H1 (cell line): ENCODE data around the gene ARRDC2. TPM values are rescaled to one million over a fixed set of nuclear protein-coding genes. Genes with fewer than 3 reads are reported as not detected.

Experiments
- CTCF ChIA-PET: fragments of 300-600 bp; sonication (Branson Sonifier 250); formaldehyde crosslinking; loops from one replicate; lab custom pipeline; 2021; ENCODE audit not compliant: partially characterized antibody; lab: Charles Lee
- POLR2A ChIA-PET: fragments of 300-600 bp; sonication (Branson Sonifier 250); formaldehyde crosslinking; loops from one replicate; lab custom pipeline; 2021; ENCODE audit warnings: inconsistent platforms; ENCODE audit not compliant: partially characterized antibody; lab: Charles Lee
- DNase-seq, 2 experiments: peaks; one replicate each; pipeline versions ENCODE4 v3.0.0 to v3.0.0-alpha.2; 2010 to 2022; ENCODE audit warnings: low spot score in 2 of 2, low read depth in 1 of 2, mixed read lengths in 1 of 2
- FAIRE-seq: peaks from 2 replicates; lab custom pipeline; 2011; peaks lifted over from hg19 to GRCh38; lab: Jason Lieb, UNC
- H2AFZ ChIP-seq: 2 replicates; pipeline ENCODE4 v1.8.1; 2012; ENCODE audit warnings: low read length, inconsistent platforms
- H2AK5ac ChIP-seq: 2 replicates; pipeline ENCODE4 v1.6.1; 2013; ENCODE audit warnings: low read depth, low read length
- H2BK120ac ChIP-seq: replicated peaks from 2 replicates; pipeline ENCODE3; 2013; ENCODE audit warnings: low read depth, low read length, inconsistent platforms
- H2BK12ac ChIP-seq: 2 replicates; pipeline ENCODE4 v1.6.1; 2013; ENCODE audit warnings: low read depth, low read length
- H2BK15ac ChIP-seq: 2 replicates; pipeline ENCODE4 v1.6.1; 2013; ENCODE audit warnings: low read length
- H2BK20ac ChIP-seq: 2 replicates; pipeline ENCODE4 v1.6.1; 2013; ENCODE audit warnings: low read length
- H2BK5ac ChIP-seq: 2 replicates; pipeline ENCODE4 v1.6.1; 2013; ENCODE audit warnings: low read depth, low read length
- H3K14ac ChIP-seq: 2 replicates; pipeline ENCODE4 v1.6.1; 2013; ENCODE audit warnings: inconsistent platforms; ENCODE audit not compliant: insufficient read length
- H3K18ac ChIP-seq: 2 replicates; pipeline ENCODE4 v1.6.1; 2013; ENCODE audit warnings: low read length; ENCODE audit errors: extremely low read depth
- H3K23ac ChIP-seq: 2 replicates; pipeline ENCODE4 v1.6.1; 2013; ENCODE audit warnings: inconsistent platforms; ENCODE audit not compliant: insufficient read length
- H3K23me2 ChIP-seq: 2 replicates; pipeline ENCODE4 v1.6.1; 2013; ENCODE audit warnings: low read depth, low read length
- H3K27ac ChIP-seq: 2 replicates; pipeline ENCODE4 v1.6.1; 2011; ENCODE audit warnings: low read depth, low read length, inconsistent platforms
- H3K27me3 ChIP-seq, 4 experiments: replicated peaks in 1 of 4; 1 replicate in 1 of 4; 2 replicates in 3 of 4; pipeline versions ENCODE4 v1.6.1 to v1.8.1; 2011 to 2013; ENCODE audit warnings: low read length in 3 of 4, mild to moderate bottlenecking in 3 of 4, inconsistent platforms in 2 of 4, mixed read lengths in 2 of 4, moderate library complexity in 1 of 4; ENCODE audit not compliant: control insufficient read depth in 3 of 4, insufficient read depth in 3 of 4; ENCODE audit errors: extremely low read depth in 1 of 4
- H3K36me3 ChIP-seq, 4 experiments: 2 replicates each; pipeline versions ENCODE4 v1.6.1 to v1.8.1; 2011 to 2013; ENCODE audit warnings: mild to moderate bottlenecking in 4 of 4, low read length in 3 of 4, moderate library complexity in 2 of 4, control low read depth in 1 of 4, inconsistent platforms in 1 of 4; ENCODE audit not compliant: insufficient read depth in 4 of 4, control insufficient read depth in 2 of 4
- H3K4ac ChIP-seq: replicated peaks from 2 replicates; pipeline ENCODE3; 2013; ENCODE audit warnings: low read length, low read depth, mixed read lengths, inconsistent platforms; ENCODE audit not compliant: insufficient read length
- H3K4me1 ChIP-seq, 4 experiments: replicated peaks in 1 of 4; 1 replicate in 1 of 4; 2 replicates in 3 of 4; pipeline versions ENCODE4 v1.6.1 to v1.8.1; 2011 to 2013; ENCODE audit warnings: low read length in 3 of 4, inconsistent platforms in 2 of 4, mixed read lengths in 1 of 4; ENCODE audit not compliant: insufficient read depth in 4 of 4, control insufficient read depth in 3 of 4
- H3K4me2 ChIP-seq, 2 experiments: 2 replicates each; pipeline versions ENCODE4 v1.6.1 to v1.8.1; 2011 to 2013; ENCODE audit warnings: low read depth in 2 of 2, low read length in 2 of 2, control low read depth in 1 of 2, inconsistent platforms in 1 of 2, mild to moderate bottlenecking in 1 of 2; ENCODE audit not compliant: insufficient read depth in 1 of 2
- H3K4me3 ChIP-seq, 4 experiments: fragments of 200-600, 300-600 bp in 1 of 4; sonication (generic), shearing (Covaris generic), sonication (Bioruptor Twin) in 1 of 4; 2 replicates each; pipeline versions ENCODE4 v1.5.1 to v1.8.1; 2011 to 2016; ENCODE audit warnings: low read length in 4 of 4, low read depth in 3 of 4, control low read depth in 2 of 4, inconsistent platforms in 2 of 4, mild to moderate bottlenecking in 2 of 4, mixed read lengths in 1 of 4, moderate library complexity in 1 of 4; ENCODE audit not compliant: insufficient read depth in 2 of 4; ENCODE audit errors: extremely low read depth in 1 of 4
- H3K56ac ChIP-seq: replicated peaks from 2 replicates; pipeline ENCODE3; 2013; ENCODE audit warnings: low read depth, mild to moderate bottlenecking, mixed read lengths, low read length, inconsistent platforms; ENCODE audit not compliant: insufficient read length
- H3K79me1 ChIP-seq: 2 replicates; pipeline ENCODE4 v1.6.1; 2013; ENCODE audit warnings: low read depth, low read length, control low read depth
- H3K79me2 ChIP-seq, 2 experiments: 2 replicates each; pipeline versions ENCODE4 v1.6.1 to v1.8.1; 2012 to 2013; ENCODE audit warnings: low read length in 2 of 2, mild to moderate bottlenecking in 2 of 2, inconsistent platforms in 1 of 2; ENCODE audit not compliant: insufficient read depth in 2 of 2, control insufficient read depth in 1 of 2
- H3K9ac ChIP-seq, 4 experiments: replicated peaks in 1 of 4; 1 replicate in 1 of 4; 2 replicates in 3 of 4; pipeline versions ENCODE4 v1.6.1 to v1.8.1; 2011 to 2013; ENCODE audit warnings: low read depth in 3 of 4, low read length in 3 of 4, control low read depth in 2 of 4, mild to moderate bottlenecking in 2 of 4, moderate library complexity in 2 of 4, inconsistent platforms in 1 of 4; ENCODE audit errors: extremely low read depth in 1 of 4
- H3K9me3 ChIP-seq, 2 experiments: 2 replicates each; pipeline versions ENCODE4 v1.6.1 to v1.8.1; 2012 to 2013; ENCODE audit warnings: mild to moderate bottlenecking in 2 of 2, moderate library complexity in 2 of 2, control low read depth in 1 of 2, inconsistent platforms in 1 of 2, low read depth in 1 of 2, low read length in 1 of 2, mixed read lengths in 1 of 2; ENCODE audit not compliant: insufficient read depth in 2 of 2
- H4K20me1 ChIP-seq, 2 experiments: replicated peaks in 1 of 2; 2 replicates each; pipeline versions ENCODE3 to v1.8.1; 2011 to 2013; ENCODE audit warnings: inconsistent platforms in 2 of 2, low read length in 2 of 2, mild to moderate bottlenecking in 1 of 2; ENCODE audit not compliant: insufficient read depth in 2 of 2, control insufficient read depth in 1 of 2
- H4K5ac ChIP-seq: 2 replicates; pipeline ENCODE4 v1.6.1; 2013; ENCODE audit warnings: low read length, low read depth, mixed read lengths, inconsistent platforms; ENCODE audit not compliant: insufficient read length
- H4K8ac ChIP-seq: 2 replicates; pipeline ENCODE4 v1.8.0; 2013; ENCODE audit warnings: mild to moderate bottlenecking, moderate library complexity, low read length, inconsistent platforms; ENCODE audit not compliant: insufficient read depth; ENCODE audit errors: extremely low read depth
- H4K91ac ChIP-seq: replicated peaks from 2 replicates; pipeline ENCODE3; 2013; ENCODE audit warnings: low read length, mixed read lengths, inconsistent platforms; ENCODE audit not compliant: insufficient read length
- CHD1 ChIP-seq: IDR thresholded peaks from 2 replicates; pipeline ENCODE4 v1.6.1; 2012; ENCODE audit warnings: low read depth, low read length, improper control_type of control experiment
- E2F6 ChIP-seq: IDR thresholded peaks from 2 replicates; pipeline ENCODE4 v1.6.1; 2012; ENCODE audit warnings: inconsistent platforms
- PHF8 ChIP-seq: fragments of 200-600 bp; sonication (generic); conservative IDR thresholded peaks from 2 replicates; pipeline ENCODE4 v1.7.1; 2012; ENCODE audit warnings: low read depth, mild to moderate bottlenecking, inconsistent platforms, low read length, moderate library complexity
- SAP30 ChIP-seq: fragments of 300-600 bp; sonication (generic); IDR thresholded peaks from 2 replicates; pipeline ENCODE4 v1.7.1; 2012; ENCODE audit warnings: low read length, moderate library complexity, mild to moderate bottlenecking, inconsistent platforms; ENCODE audit not compliant: insufficient read depth, insufficient replicate concordance
- SIN3A ChIP-seq, 2 experiments: IDR thresholded peaks in 1 of 2; conservative IDR thresholded peaks in 1 of 2; 2 replicates each; pipeline ENCODE4 v1.6.1; 2011 to 2012; ENCODE audit warnings: low read length in 2 of 2, improper control_type of control experiment in 1 of 2, low read depth in 1 of 2, mild to moderate bottlenecking in 1 of 2
- WGBS, 2 experiments: shearing (Covaris generic) in 1 of 2; methylation state at CpG; one replicate each; pipeline versions ENCODE4 v1.1.6 to v1.1.7; 2013 to 2015; ENCODE audit warnings: low lambda C conversion rate in 2 of 2, mixed read lengths in 2 of 2, inconsistent platforms in 1 of 2, low coverage in 1 of 2, missing lambda C conversion rate in 1 of 2; ENCODE audit not compliant: insufficient replicate concordance in 2 of 2, insufficient coverage in 1 of 2, insufficient read length in 1 of 2; ENCODE audit errors: extremely low coverage in 1 of 2, missing lambda C conversion rate in 1 of 2; 5-methylcytosine and 5-hydroxymethylcytosine counted together
- polyA plus RNA-seq, 7 experiments: library from polyadenylated mRNA; depleted of rRNA in 3 of 7; stranded (reverse) in 5 of 7; unstranded in 2 of 7; fragments of >200 nt in 5 of 7; fragments of 200-250 nt in 2 of 7; gene quantifications; 1 replicate in 5 of 7; 2 replicates in 1 of 7; 4 replicates in 1 of 7; pipeline versions ENCODE4 v1.2.1 to v1.2.3, GENCODE V29; 2011 to 2013; ENCODE audit warnings: missing spikeins in 2 of 7, mixed read lengths in 2 of 7
- total RNA-seq: library from RNA; stranded (reverse); fragmentation: NEBNext Ultra II Directional; extraction: Animal tissue kit (Norgen Biotek cat#: 25700); gene quantifications from 2 replicates; pipeline ENCODE4 v1.2.1, GENCODE V29; 2021

Gene ARRDC2
- total and polyA plus RNA-seq, 2 of the 8 experiments (the other 6 are each of a cell fraction or from before 2014, with no cell fraction given): 5.4 to 6.9 TPM

GRCh38 chr19:17998827-17999150 is 9.2 kb upstream of the ARRDC2 start:
- Histone ChIP-seq H3K79me2 (no peaks in the 10 kb centered on the region), H4K91ac (no peak overlapping the region), H3K18ac (no peak overlapping the region), H3K79me1 (no peaks in the 10 kb centered on the region), H2BK15ac (no peak overlapping the region), H3K4me3 (no peak overlapping the region), H3K36me3 (no peaks in the 10 kb centered on the region), H3K9me3 (no peaks in the 10 kb centered on the region), H3K4ac (no peak overlapping the region), H3K4me1 (peaks cover 0 to 3% (median 0%) of the 10 kb centered on the region in 4 experiments; a peak in 2 of 7 replicates), H3K14ac (no peak overlapping the region), H2AK5ac (no peak overlapping the region), H3K23me2 (peaks cover 5% of the 10 kb centered on the region; the same call in 1 of the 2 replicates), H3K23ac (no peak overlapping the region), H3K56ac (no peak overlapping the region), H2AFZ (no peak overlapping the region), H2BK12ac (no peak overlapping the region), H3K27ac (no peak overlapping the region), H3K27me3 (peaks cover 3 to 25% (median 20%) of the 10 kb centered on the region in 4 experiments), H4K5ac (no peak overlapping the region), H2BK5ac (no peak overlapping the region), H2BK20ac (no peak overlapping the region), H4K8ac (no peak overlapping the region), H3K9ac (no peak overlapping the region), H2BK120ac (no peak overlapping the region), H3K4me2 (no peak overlapping the region), H4K20me1 (peaks cover 0 to 5% of the 10 kb centered on the region in 2 experiments)
- 86% methylated on average over 5 of the region's 5 CpGs; no CpG with 5 or more reads in 1 of the 2 experiments for WGBS, 2 experiments
- FAIRE-seq (no peak), DNase-seq (no peak)
- TF ChIP-seq E2F6 (no peak), PHF8 (no peak), SIN3A (conservative IDR thresholded peaks at IDR 0.05 in 1 of 2, IDR thresholded peaks at IDR 0.05 in 1 of 2; ENCODE audit: low read depth in 1 of 2, low read length in 2 of 2) (no peak), SAP30 (no peak), CHD1 (no peak)
- ChIA-PET POLR2A (interaction anchor here (1.3 to 3.0 kb wide), 6 partner anchors 48 to 137 kb away, joined by 5 to 15 read pairs (median 11); partner anchors contain the start of gene CCDC124), CTCF (interaction anchor here (0.5 to 12.4 kb wide), 17 partner anchors 12 to 329 kb away, joined by 3 to 271 read pairs (median 4); partner anchors contain the start of genes CCDC124 and KCNN1)
